ENCODE results near the gene OR52B2.
"Not testable (repeated sequence)": the region's sequence is repeated elsewhere in the genome, so short reads cannot be mapped to it uniquely, and the experiment has no call there.

OR52B2 gene

GRCh38 chr11:6142936-6143335, 27.2 kb downstream of the OR52B2 start:
- Histone ChIP-seq H3K4me1 (ENCODE audit: insufficient read depth, low read length) (no peaks in the 10 kb centered on the region), H2AFZ (ENCODE audit: low read depth, low read length) (no peak overlapping the region), H3K27me3 (ENCODE audit: insufficient read depth, low read length, poor library complexity) (peaks cover 24% of the 10 kb centered on the region), H3K36me3 (ENCODE audit: insufficient read depth, low read length) (no peaks in the 10 kb centered on the region), H3K4me3 (ENCODE audit: low read depth in 1 of 2, low read length in 2 of 2) (no peak overlapping the region), H3K9ac (ENCODE audit: low read depth, low read length) (no peak overlapping the region), H3K9me3 (ENCODE audit: insufficient read depth, low read length, severe bottlenecking) (no peaks in the 10 kb centered on the region), H3K27ac (ENCODE audit: low read length) (no peak overlapping the region), H4K20me1 (ENCODE audit: insufficient read depth, low read length) (no peaks in the 10 kb centered on the region), H3K79me2 (ENCODE audit: insufficient read depth, low read length) (no peaks in the 10 kb centered on the region), H3K4me2 (ENCODE audit: insufficient read depth, low read length) (no peak overlapping the region)
- no peak for TF ChIP-seq EZH2 (IDR thresholded peaks at IDR 0.05; ENCODE audit: borderline replicate concordance, low read depth, low read length, severe bottlenecking)
- no peak for TF ChIP-seq CTCF (IDR thresholded peaks at IDR 0.05; ENCODE audit: borderline replicate concordance, extremely low read depth, low read length, poor library complexity, severe bottlenecking)
- DNase-seq, result no peak
- no peak for ATAC-seq (ENCODE audit: insufficient read depth, low read depth)

DNA sequence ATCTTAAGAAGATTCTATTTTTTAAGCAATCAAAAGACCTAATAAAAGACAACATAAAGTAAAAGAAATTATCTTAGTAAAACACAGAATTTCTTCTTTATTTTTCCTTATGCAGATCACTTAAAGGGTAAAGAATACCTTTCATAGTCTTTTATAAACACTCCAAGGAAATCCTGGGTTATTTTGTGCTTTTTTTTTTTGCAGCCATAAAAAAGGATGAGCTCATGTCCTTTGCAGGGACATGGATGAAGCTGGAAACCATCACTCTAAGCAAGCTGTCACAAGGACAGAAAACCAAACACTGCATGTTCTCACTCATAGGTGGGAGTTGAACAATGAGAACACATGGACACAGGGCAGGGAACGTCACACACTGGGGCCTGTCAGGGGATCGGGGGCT, 34.2 kb downstream of the OR52B2 start:
- not testable (repeated sequence) for H3K4me2 ChIP-seq (ENCODE audit: insufficient read depth, low read length); H3K27me3 ChIP-seq (ENCODE audit: insufficient read depth, low read length, poor library complexity); DNase-seq

DNA sequence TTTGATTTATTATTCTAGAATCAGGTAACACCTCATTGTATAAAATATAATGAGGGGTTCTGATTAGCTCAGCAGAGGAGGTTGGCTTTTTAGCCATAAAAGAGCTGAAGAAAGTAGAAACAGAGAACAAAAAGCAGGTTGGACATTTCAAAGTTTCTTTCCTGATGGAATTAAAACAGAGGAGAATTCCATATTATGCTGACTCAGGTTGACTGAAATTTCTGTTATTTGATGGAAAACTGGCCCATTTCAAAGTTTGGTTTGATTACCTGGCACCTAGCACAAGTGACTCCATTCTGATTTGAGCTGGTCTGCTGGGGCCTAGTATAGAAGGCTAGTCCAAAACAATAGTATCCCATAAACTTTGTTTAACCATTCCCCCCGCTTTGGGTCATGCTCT, 37.7 kb downstream of the OR52B2 start:
- H3K79me2 ChIP-seq (ENCODE audit: insufficient read depth, low read length), result no peaks in the 10 kb centered on the region
- H3K4me3 ChIP-seq (ENCODE audit: low read depth in 1 of 2, low read length in 2 of 2), result no peak overlapping the region
- no peak for ATAC-seq (ENCODE audit: insufficient read depth, low read depth)
- DNase-seq, result no peak
- TF ChIP-seq CTCF (IDR thresholded peaks at IDR 0.05; ENCODE audit: borderline replicate concordance, extremely low read depth, low read length, poor library complexity, severe bottlenecking), result no peak
- TF ChIP-seq EZH2 (IDR thresholded peaks at IDR 0.05; ENCODE audit: borderline replicate concordance, low read depth, low read length, severe bottlenecking), result no peak
- no peaks in the 10 kb centered on the region for H3K9me3 ChIP-seq (ENCODE audit: insufficient read depth, low read length, severe bottlenecking)
- no peak overlapping the region for H2AFZ ChIP-seq (ENCODE audit: low read depth, low read length)
- H3K9ac ChIP-seq (ENCODE audit: low read depth, low read length), result no peak overlapping the region
- no peaks in the 10 kb centered on the region for H3K4me1 ChIP-seq (ENCODE audit: insufficient read depth, low read length)
- H3K27ac ChIP-seq (ENCODE audit: low read length), result no peak overlapping the region
- H3K27me3 ChIP-seq (ENCODE audit: insufficient read depth, low read length, poor library complexity), result peaks cover 8% of the 10 kb centered on the region
- no peaks in the 10 kb centered on the region for H4K20me1 ChIP-seq (ENCODE audit: insufficient read depth, low read length)
- H3K36me3 ChIP-seq (ENCODE audit: insufficient read depth, low read length), result no peaks in the 10 kb centered on the region
- H3K4me2 ChIP-seq (ENCODE audit: insufficient read depth, low read length), result no peak overlapping the region

More for the DNA sequence above, 34.2 kb downstream of the OR52B2 start:
- H3K4me1 ChIP-seq (ENCODE audit: insufficient read depth, low read length); ATAC-seq (ENCODE audit: insufficient read depth, low read depth); H3K9me3 ChIP-seq (ENCODE audit: insufficient read depth, low read length, severe bottlenecking); H3K36me3 ChIP-seq (ENCODE audit: insufficient read depth, low read length); H3K9ac ChIP-seq (ENCODE audit: low read depth, low read length); H3K79me2 ChIP-seq (ENCODE audit: insufficient read depth, low read length); H4K20me1 ChIP-seq (ENCODE audit: insufficient read depth, low read length); H2AFZ ChIP-seq (ENCODE audit: low read depth, low read length); H3K4me3 ChIP-seq (ENCODE audit: low read depth in 1 of 2, low read length in 2 of 2); H3K27ac ChIP-seq (ENCODE audit: low read length): not testable (repeated sequence)

DNA sequence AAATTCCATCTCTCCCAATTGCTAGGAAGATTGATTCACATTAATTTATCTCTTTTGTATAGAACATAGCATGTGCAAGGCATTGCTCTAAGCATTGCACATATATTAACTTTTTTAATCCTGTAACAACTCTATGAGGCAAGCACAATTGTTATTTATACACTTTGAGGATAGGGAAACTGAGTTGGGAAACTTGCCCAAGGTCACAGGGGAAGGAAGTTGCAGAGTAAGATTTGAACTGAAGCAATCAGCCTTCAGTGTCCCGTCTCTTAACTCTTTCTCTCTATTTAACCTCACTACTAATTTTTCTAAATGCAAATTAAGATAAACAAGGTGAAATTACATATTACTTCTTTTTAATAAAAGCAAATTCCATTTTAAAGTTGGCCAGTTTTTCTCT, 40.5 kb downstream of the OR52B2 start:
- H2AFZ ChIP-seq (ENCODE audit: low read depth, low read length), result no peak overlapping the region
- H3K4me3 ChIP-seq (ENCODE audit: low read depth in 1 of 2, low read length in 2 of 2), result no peak overlapping the region
- ATAC-seq (ENCODE audit: insufficient read depth, low read depth), result no peak
- no peaks in the 10 kb centered on the region for H3K4me1 ChIP-seq (ENCODE audit: insufficient read depth, low read length)
- H3K79me2 ChIP-seq (ENCODE audit: insufficient read depth, low read length), result no peaks in the 10 kb centered on the region
- H3K9ac ChIP-seq (ENCODE audit: low read depth, low read length), result no peak overlapping the region
- H3K27ac ChIP-seq (ENCODE audit: low read length), result no peak overlapping the region
- no peak overlapping the region for H3K4me2 ChIP-seq (ENCODE audit: insufficient read depth, low read length)
- no peak for TF ChIP-seq EZH2 (IDR thresholded peaks at IDR 0.05; ENCODE audit: borderline replicate concordance, low read depth, low read length, severe bottlenecking)
- no peak for TF ChIP-seq CTCF (IDR thresholded peaks at IDR 0.05; ENCODE audit: borderline replicate concordance, extremely low read depth, low read length, poor library complexity, severe bottlenecking)
- no peak for DNase-seq
- H4K20me1 ChIP-seq (ENCODE audit: insufficient read depth, low read length), result no peaks in the 10 kb centered on the region
- no peaks in the 10 kb centered on the region for H3K36me3 ChIP-seq (ENCODE audit: insufficient read depth, low read length)
- no peaks in the 10 kb centered on the region for H3K9me3 ChIP-seq (ENCODE audit: insufficient read depth, low read length, severe bottlenecking)
- peaks cover 2% of the 10 kb centered on the region for H3K27me3 ChIP-seq (ENCODE audit: insufficient read depth, low read length, poor library complexity)

Data from DND-41 (cell line).